K562 (cell line): ENCODE measurements around the gene PNKD. TPM values are rescaled to one million over a fixed set of nuclear protein-coding genes. Genes with fewer than 3 reads are reported as not detected.

ENCODE experiments used
- BDP1 ChIP-seq: IDR thresholded peaks from 3 replicates; pipeline ENCODE4 v1.6.1; 2011; ENCODE audit not compliant: insufficient read length, insufficient read depth
- HDAC6 ChIP-seq: IDR thresholded peaks from 2 replicates; pipeline ENCODE4 v1.6.1; 2012; ENCODE audit warnings: low read depth, mild to moderate bottlenecking, control low read depth, inconsistent platforms, low read length, moderate library complexity
- JUND ChIP-seq, 2 experiments: IDR thresholded peaks; 2 replicates in 1 of 2; 3 replicates in 1 of 2; pipeline ENCODE4 v1.6.1; 2011; ENCODE audit warnings: borderline replicate concordance in 2 of 2, low read depth in 2 of 2, low read length in 2 of 2, improper control_type of control experiment in 1 of 2, missing biosample characterization in 1 of 2, missing genetic modification characterization in 1 of 2, missing genetic modification reagents in 1 of 2
- PBX2 ChIP-seq, 2 experiments: IDR thresholded peaks in 1 of 2; conservative IDR thresholded peaks in 1 of 2; 2 replicates each; pipeline ENCODE4 v1.6.1; 2016; ENCODE audit warnings: low read depth in 2 of 2, mild to moderate bottlenecking in 1 of 2, missing compliant biosample characterization in 1 of 2, missing genetic modification characterization in 1 of 2, moderate library complexity in 1 of 2
- PKNOX1 ChIP-seq: fragments of 450-650 bp; IDR thresholded peaks from 2 replicates; pipeline ENCODE4 v1.6.1; 2016
- POLR2H ChIP-seq: IDR thresholded peaks from 2 replicates; pipeline ENCODE4 v1.6.1; 2016; ENCODE audit warnings: missing genetic modification characterization, low read depth, mild to moderate bottlenecking, control low read depth, missing compliant biosample characterization, moderate library complexity
- RB1 ChIP-seq: fragments of 450-650 bp; IDR thresholded peaks from 2 replicates; pipeline ENCODE4 v1.6.1; 2017; ENCODE audit warnings: low read depth, mild to moderate bottlenecking
- RBM22 ChIP-seq: fragments of 200-400 bp; formaldehyde crosslinking; IDR thresholded peaks from 2 replicates; pipeline ENCODE4 v1.6.1; 2018; ENCODE audit warnings: low read length, low read depth; ENCODE audit not compliant: poor library complexity, severe bottlenecking
- TAL1 ChIP-seq: fragments of 450-650 bp; IDR thresholded peaks from 2 replicates; pipeline ENCODE4 v1.6.1; 2016; ENCODE audit warnings: mild to moderate bottlenecking
- ZBTB8A ChIP-seq: fragments of 450-650 bp; IDR thresholded peaks from 2 replicates; pipeline ENCODE4 v1.6.1; 2018; ENCODE audit warnings: mild to moderate bottlenecking, moderate library complexity; ENCODE audit not compliant: partially characterized antibody
- ZNF280A ChIP-seq: fragments of 450-650 bp; IDR thresholded peaks from 2 replicates; pipeline ENCODE4 v1.6.1; 2018; ENCODE audit warnings: mild to moderate bottlenecking, low read depth; ENCODE audit not compliant: partially characterized antibody
- polyA plus RNA-seq, 8 experiments: library from polyadenylated mRNA; depleted of rRNA in 4 of 8; stranded (reverse) in 5 of 8; unstranded in 3 of 8; fragments of >200 nt; fragmentation: Nextera tagmentation in 2 of 8; fragmentation: Illumina TruSeq in 1 of 8; extraction: Ambion mirVana in 2 of 8; extraction: Trizol in 1 of 8; gene quantifications; 2 replicates each; pipeline versions ENCODE4 v1.2.1 to v1.2.3, GENCODE V29; 2011 to 2014; ENCODE audit warnings: inconsistent platforms in 1 of 8, missing spikeins in 1 of 8
- total RNA-seq, 7 experiments: library from RNA; depleted of rRNA in 6 of 7; stranded (reverse); fragments of >200 nt in 6 of 7; fragmentation: Illumina TruSeq in 2 of 7; extraction: Trizol in 2 of 7; gene quantifications; 2 replicates each; pipeline versions ENCODE4 v1.2.1 to v1.2.3, GENCODE V29; 2011 to 2021; ENCODE audit warnings: low replicate concordance in 1 of 7

Gene PNKD
- total and polyA plus RNA-seq, 9 of the 15 experiments (the other 6 are each of a cell fraction or from before 2014, with no cell fraction given) = 26.0 to 105 (median 60.1) TPM

GRCh38 chr2:218223046-218223445, 47.3 kb upstream of the PNKD start (continued):
- TF ChIP-seq BDP1 = no peak
- no peak for TF ChIP-seq PBX2 (CRISPR knock-in tag; IDR thresholded peaks at IDR 0.05; ENCODE audit: low read depth)
- TF ChIP-seq PBX2 (tag; conservative IDR thresholded peaks at IDR 0.05; ENCODE audit: low read depth) = peak; percentile 72
- no peak for TF ChIP-seq RB1
- no peak for TF ChIP-seq ZNF280A
- peak; percentile 77 for TF ChIP-seq PKNOX1
- TF ChIP-seq TAL1 = no peak
- no peak for TF ChIP-seq ZBTB8A
- no peak for TF ChIP-seq POLR2H
- TF ChIP-seq RBM22 = no peak
- TF ChIP-seq JUND (IDR thresholded peaks at IDR 0.05; ENCODE audit: borderline replicate concordance, low read depth, low read length) = peak; percentile 21; the same call in 1 of the 2 replicates
- peak; percentile 28; the same call in 1 of the 3 replicates for TF ChIP-seq JUND (tag; IDR thresholded peaks at IDR 0.05; ENCODE audit: borderline replicate concordance, low read depth, low read length)
- TF ChIP-seq HDAC6 = no peak
